GM20000 (cell line): ENCODE results near the gene RSPH10B2.
"Not testable (repeated sequence)": the region's sequence is repeated elsewhere in the genome, so short reads cannot be mapped to it uniquely, and the experiment has no call there.

Experiments
- DNase-seq: peaks from one replicate; pipeline ENCODE4 v3.0.0; 2012; ENCODE audit warnings: low spot score
- CTCF ChIP-seq: IDR thresholded peaks from 2 replicates; pipeline ENCODE4 v1.5.1; 2012; ENCODE audit warnings: mild to moderate bottlenecking, control low read depth; ENCODE audit errors: extremely low read depth, missing control alignments

Gene RSPH10B2

GRCh38 chr7:6753964-6754363, at the start of gene RSPH10B2:
RSPH10B2 (plus strand) TSS chr7:6754103; CDS start chr7:6757678, 3,575 bp downstream.
- not testable (repeated sequence) for DNase-seq

- no peak for TF ChIP-seq CTCF
- DNase-seq, result peak; percentile 33
Observed at GRCh38 chr7:6705959-6706665, 47.8 kb upstream of the RSPH10B2 start.

GRCh38 chr7:6706666-6707407, 47.1 kb upstream of the RSPH10B2 start, which contains the start of gene ZNF12:
ZNF12 (minus strand) TSS chr7:6706947; CDS start chr7:6705173, 1,774 bp downstream.
- DNase-seq, result peak; percentile 95
- no peak for TF ChIP-seq CTCF

- DNase-seq, result no peak
- no peak for TF ChIP-seq CTCF
Observed at GRCh38 chr7:6708304-6708703, 45.6 kb upstream of the RSPH10B2 start.

- TF ChIP-seq CTCF, result no peak
- no peak for DNase-seq
Observed at GRCh38 chr7:6709808-6710207, 44.1 kb upstream of the RSPH10B2 start.

DNA sequence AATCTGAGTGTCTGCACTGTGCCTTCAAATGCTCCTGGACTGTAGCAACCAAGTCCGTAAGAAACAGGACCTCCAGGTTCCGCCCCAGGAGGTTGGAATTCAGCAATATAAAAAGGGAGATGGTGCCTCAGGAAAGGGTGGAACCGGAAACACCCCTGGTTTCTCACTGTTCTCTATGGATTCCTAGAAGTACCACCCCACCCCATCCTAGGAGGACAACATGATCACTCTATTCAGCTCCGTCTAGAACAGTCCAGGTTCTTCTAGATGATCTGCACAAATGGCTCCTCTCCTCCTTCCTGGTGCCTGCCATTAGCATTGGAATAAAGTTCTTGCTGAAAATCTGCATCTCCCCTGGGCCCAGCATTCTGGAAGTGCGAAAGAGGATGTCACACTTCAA, 39.5 kb upstream of the RSPH10B2 start:
- no peak for DNase-seq
- no peak for TF ChIP-seq CTCF

GRCh38 chr7:6715898-6716297, 38.0 kb upstream of the RSPH10B2 start:
- DNase-seq, result not testable (repeated sequence)

- no peak for TF ChIP-seq CTCF
Observed at GRCh38 chr7:6718124-6718523, 35.8 kb upstream of the RSPH10B2 start.

DNA sequence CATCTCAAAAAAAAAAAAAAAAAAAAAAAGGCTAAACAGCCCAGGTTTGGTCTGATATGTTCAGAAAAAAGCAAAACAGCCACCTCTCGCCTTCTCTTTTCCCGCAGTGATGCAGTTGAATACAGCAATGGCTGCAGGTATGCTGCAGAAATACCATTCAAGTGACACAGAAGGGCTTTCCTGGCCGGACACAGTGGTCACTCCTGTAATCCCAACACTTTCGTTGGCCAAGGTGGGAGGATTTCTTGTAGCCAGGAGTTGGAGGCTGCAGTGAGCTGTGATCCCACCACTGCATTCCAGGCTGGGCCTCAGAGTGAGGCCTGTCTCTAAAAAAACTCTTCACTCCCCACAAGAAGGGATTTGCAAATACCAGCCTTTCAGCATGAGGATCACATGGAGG, 29.6 kb upstream of the RSPH10B2 start:
- not testable (repeated sequence) for DNase-seq

More at GRCh38 chr7:6718124-6718523, 35.8 kb upstream of the RSPH10B2 start:
- DNase-seq, result no peak
